Activated naive CD8-positive, alpha-beta T cell treated with anti-CD3 and anti-CD28 coated beads, Interleukin-2, amount 10 ng/mL, durations not matched to agents 7 days and 5 days (primary cell): ENCODE data around the gene CAV1. TPM values are rescaled to one million over a fixed set of nuclear protein-coding genes. Genes with fewer than 3 reads are reported as not detected.

Experiments used
- ATAC-seq: fragments of 150-1000 bp; cut with Tn5 transposase; one replicate; pipeline ENCODE4 v1.10.0; 2021; ENCODE audit warnings: low read depth, moderate library complexity
- POLR2A ChIA-PET: fragments of 350-600 bp; sonication (Branson Sonifier 250); formaldehyde crosslinking; loops from one replicate; lab custom pipeline; 2021; ENCODE audit warnings: antibody characterized with exemption; lab: Charles Lee
- DNase-seq: peaks from one replicate; pipeline ENCODE4 v3.0.0; 2021
- H3K27ac Mint-ChIP-seq: one replicate; pipeline ENCODE4 v1.8.0; 2022; ENCODE audit warnings: mild to moderate bottlenecking, mixed read lengths
- H3K27me3 Mint-ChIP-seq: one replicate; pipeline ENCODE4 v1.8.0; 2022; ENCODE audit warnings: mild to moderate bottlenecking, moderate library complexity, mixed read lengths
- H3K36me3 Mint-ChIP-seq: one replicate; pipeline ENCODE4 v1.8.0; 2021; ENCODE audit warnings: mild to moderate bottlenecking, mixed read lengths
- H3K4me1 Mint-ChIP-seq: one replicate; pipeline ENCODE4 v1.8.0; 2021; ENCODE audit warnings: mixed read lengths
- H3K4me3 Mint-ChIP-seq: one replicate; pipeline ENCODE4 v1.8.0; 2022; ENCODE audit warnings: mild to moderate bottlenecking, moderate library complexity, mixed read lengths
- H3K9me3 Mint-ChIP-seq: one replicate; pipeline ENCODE4 v1.8.0; 2021; ENCODE audit warnings: mixed read lengths
- total RNA-seq, 2 experiments: library from RNA; stranded (reverse); gene quantifications; one replicate each; pipeline ENCODE4 v1.2.3, GENCODE V29; 2021

CAV1 gene
- total RNA-seq, 2 experiments from 2014 or later: 0.23 TPM; not detected in 1

DNA sequence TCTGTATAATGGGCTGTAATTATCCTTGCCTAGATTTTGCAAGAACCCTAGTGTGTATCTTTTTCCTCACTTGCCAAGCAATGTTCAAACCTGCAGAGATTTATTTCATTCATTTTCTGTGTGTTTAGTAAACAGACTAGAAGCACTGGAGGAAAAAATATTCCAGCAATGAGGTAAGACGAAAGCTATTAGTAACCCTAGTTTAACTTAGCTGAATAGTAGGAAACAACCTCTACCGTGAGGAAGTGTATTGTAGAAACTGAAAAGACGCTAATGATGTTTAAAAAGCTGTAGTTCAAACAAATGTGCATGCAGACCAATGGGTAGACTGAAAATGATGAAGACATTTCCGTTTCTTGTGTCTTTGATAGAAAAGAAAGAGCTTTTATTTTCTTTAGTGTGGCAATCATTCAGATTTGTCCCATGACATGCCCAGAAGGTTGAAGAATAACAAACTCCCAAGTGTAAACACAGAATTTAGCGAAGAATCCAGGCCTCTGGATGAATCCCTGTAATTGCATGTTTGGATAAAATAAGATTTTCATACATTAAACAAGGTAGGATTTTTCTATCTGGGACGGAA, 20.7 kb downstream of the CAV1 start:
- POLR2A ChIA-PET: no interaction called here

DNA sequence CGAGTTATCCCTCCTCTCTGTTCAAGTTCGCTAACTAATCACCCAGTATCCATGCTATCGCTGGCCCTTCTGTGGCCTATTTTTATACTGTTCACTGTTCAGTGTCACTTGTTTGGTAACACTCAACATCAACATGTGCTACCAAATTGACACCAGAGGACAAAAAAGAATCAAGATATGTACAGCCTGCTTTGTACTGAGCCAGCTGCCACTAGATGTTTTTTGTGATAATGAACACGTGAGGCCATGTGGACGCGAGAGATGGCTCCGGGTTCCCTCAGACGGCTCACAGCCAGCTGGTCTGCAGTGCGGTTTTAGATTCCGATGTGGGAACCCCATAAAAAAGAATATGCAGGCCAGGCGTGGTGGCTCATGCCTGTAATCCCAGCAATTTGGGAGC, 21.2 kb downstream of the CAV1 start:
- Mint-ChIP-seq H3K36me3 (no peaks in the 10 kb centered on the region), H3K27me3 (peaks cover 15% of the 10 kb centered on the region), H3K4me3 (no peak overlapping the region), H3K27ac (no peak overlapping the region), H3K4me1 (no peaks in the 10 kb centered on the region), H3K9me3 (no peaks in the 10 kb centered on the region)
- no peak for DNase-seq
- ATAC-seq: no peak
- POLR2A ChIA-PET: no interaction called here

More for the DNA sequence above, 20.7 kb downstream of the CAV1 start:
- ATAC-seq (no peak), DNase-seq (no peak)
- Mint-ChIP-seq H3K27ac (no peak overlapping the region), H3K4me1 (no peaks in the 10 kb centered on the region), H3K4me3 (no peak overlapping the region), H3K9me3 (no peaks in the 10 kb centered on the region), H3K27me3 (peaks cover 15% of the 10 kb centered on the region), H3K36me3 (no peaks in the 10 kb centered on the region)

DNA sequence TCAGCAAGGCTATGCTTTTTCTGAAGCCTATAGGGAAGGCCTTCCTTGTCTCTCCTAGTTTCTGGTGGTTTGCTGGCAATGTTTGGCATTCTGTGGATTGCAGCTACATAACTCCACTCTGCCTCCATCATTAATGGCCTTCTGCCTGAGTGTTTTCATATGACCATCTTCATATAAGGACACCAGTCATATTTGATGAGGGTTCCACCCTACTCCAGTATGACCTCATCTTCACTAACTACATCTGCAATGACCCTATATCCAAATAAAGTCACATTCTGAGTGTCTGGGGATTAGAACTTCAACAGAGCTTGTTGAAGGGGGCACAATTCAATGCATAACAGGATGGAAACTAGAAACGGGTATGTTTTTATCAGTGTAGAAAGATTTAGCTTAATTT, 22.1 kb downstream of the CAV1 start:
- H3K36me3 Mint-ChIP-seq: no peaks in the 10 kb centered on the region
- POLR2A ChIA-PET: no interaction called here
- H3K27me3 Mint-ChIP-seq: peaks cover 15% of the 10 kb centered on the region
- H3K9me3 Mint-ChIP-seq: no peaks in the 10 kb centered on the region
- H3K4me3 Mint-ChIP-seq: no peak overlapping the region
- H3K27ac Mint-ChIP-seq: no peak overlapping the region
- H3K4me1 Mint-ChIP-seq: no peaks in the 10 kb centered on the region
- ATAC-seq (no peak), DNase-seq (no peak)

DNA sequence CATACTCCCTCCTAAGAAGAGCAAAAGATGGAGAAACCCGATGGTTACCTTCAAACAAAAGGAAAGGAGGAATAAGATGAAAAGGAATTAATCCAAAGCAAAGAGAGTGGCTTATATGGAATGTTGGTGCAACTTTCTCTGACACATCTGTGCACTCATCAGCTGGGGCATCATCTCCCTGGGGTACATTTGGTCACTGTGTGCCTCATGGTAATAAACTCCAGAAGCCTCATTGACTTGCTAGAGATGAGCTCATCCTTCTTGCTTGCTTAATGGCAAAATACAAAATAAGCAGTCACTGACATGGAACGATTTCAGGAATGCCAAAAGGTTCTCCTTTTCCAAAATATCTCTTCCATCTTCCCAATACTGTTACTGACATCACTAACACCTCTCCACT, 22.5 kb downstream of the CAV1 start:
- Mint-ChIP-seq H3K27me3 (peaks cover 15% of the 10 kb centered on the region), H3K4me3 (no peak overlapping the region), H3K36me3 (no peaks in the 10 kb centered on the region), H3K9me3 (no peaks in the 10 kb centered on the region), H3K27ac (no peak overlapping the region), H3K4me1 (no peaks in the 10 kb centered on the region)
- ATAC-seq: no peak
- POLR2A ChIA-PET: no interaction called here
- DNase-seq: no peak

DNA sequence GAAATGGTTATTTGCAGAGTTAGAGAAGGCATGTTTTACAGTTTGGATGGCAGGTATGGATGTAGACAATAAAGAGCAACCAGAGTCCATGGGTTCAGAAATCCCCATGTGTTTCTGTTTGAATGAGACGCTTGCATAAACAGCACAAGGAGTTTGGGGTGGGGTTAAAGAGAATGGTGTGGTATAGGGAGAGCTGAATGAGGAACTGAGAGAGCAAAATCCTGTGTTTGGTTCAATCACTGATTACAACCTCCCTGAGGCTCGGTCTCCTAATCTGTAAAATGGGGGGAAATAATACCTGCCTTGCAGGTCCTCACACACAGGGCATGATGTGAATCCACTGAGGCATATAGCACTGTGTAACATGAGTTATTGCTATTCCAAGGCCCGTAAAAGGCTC, 23.7 kb downstream of the CAV1 start:
- Mint-ChIP-seq H3K36me3 (no peaks in the 10 kb centered on the region), H3K27ac (no peak overlapping the region), H3K9me3 (no peaks in the 10 kb centered on the region), H3K4me1 (no peaks in the 10 kb centered on the region), H3K4me3 (no peak overlapping the region), H3K27me3 (peaks cover 13% of the 10 kb centered on the region)
- ATAC-seq (no peak), DNase-seq (no peak)
- POLR2A ChIA-PET: no interaction called here

DNA sequence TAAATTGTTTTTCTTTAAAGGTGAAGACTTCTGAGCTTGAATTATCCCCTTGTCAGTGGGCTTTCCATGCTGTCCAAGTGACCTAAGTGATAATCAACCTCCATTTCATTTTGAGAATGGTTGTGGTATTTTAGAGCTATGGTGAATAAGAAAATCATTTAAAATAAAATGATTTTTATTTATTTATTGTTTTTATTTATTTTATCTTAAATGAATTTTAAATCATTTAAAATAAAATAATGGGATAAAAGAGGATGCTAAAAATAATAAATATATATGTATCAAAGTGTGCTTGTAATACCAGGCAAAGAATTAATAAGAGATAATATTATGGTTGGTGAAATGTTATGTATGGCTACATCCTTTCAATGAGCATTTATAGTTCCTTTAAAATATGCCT, 24.5 kb downstream of the CAV1 start:
- H3K27ac Mint-ChIP-seq: no peak overlapping the region

DNA sequence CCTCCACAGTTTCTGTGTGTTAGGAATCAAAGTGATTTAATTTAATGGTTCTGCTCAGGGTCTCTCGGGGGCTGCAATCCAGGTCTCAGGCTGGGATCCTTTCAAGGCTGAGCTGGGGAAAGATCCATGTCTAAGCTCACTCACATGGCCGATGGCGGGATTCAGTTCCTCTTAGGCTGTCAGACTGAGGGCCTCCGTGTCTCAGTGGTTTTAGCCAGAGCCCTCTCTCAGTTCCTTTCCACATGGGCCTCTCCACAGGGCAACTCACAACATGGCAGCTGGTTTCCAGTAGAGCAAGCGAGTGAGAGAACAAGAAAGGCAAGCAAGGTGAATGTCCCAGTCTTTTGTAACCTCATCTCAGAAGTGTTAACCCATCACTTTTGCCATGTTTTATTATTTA, 26.9 kb downstream of the CAV1 start:
- Mint-ChIP-seq H3K36me3 (no peaks in the 10 kb centered on the region), H3K27ac (no peak overlapping the region), H3K4me1 (no peaks in the 10 kb centered on the region), H3K27me3 (peaks cover 24% of the 10 kb centered on the region), H3K9me3 (no peaks in the 10 kb centered on the region), H3K4me3 (no peak overlapping the region)
- ATAC-seq: no peak
- DNase-seq: no peak
- POLR2A ChIA-PET: no interaction called here

More for the DNA sequence above, 24.5 kb downstream of the CAV1 start:
- Mint-ChIP-seq H3K27me3 (peaks cover 14% of the 10 kb centered on the region), H3K9me3 (no peaks in the 10 kb centered on the region), H3K4me3 (no peak overlapping the region), H3K4me1 (no peaks in the 10 kb centered on the region), H3K36me3 (no peaks in the 10 kb centered on the region)
- no peak for DNase-seq
- no peak for ATAC-seq
- POLR2A ChIA-PET: no interaction called here

DNA sequence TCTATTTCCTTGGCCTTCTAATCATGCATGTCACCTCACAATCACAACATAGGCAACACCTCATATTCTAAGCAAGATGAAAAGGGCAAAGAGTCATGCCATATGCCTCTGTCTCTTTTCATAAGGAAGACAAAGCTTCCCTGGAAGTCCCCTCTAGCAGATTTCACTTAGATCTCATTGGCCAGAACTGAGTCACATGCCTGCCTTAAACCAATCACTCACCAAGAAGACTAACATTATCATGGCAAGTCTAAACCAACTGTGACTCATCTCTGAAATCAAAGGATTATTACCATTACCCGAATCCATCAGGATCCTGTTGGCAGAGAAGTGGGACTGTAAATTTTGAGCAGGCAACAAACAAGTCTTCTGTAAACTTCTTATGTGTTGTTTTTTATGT, 27.8 kb downstream of the CAV1 start:
- peaks cover 26% of the 10 kb centered on the region for H3K27me3 Mint-ChIP-seq
- no peak overlapping the region for H3K27ac Mint-ChIP-seq
- H3K9me3 Mint-ChIP-seq: no peaks in the 10 kb centered on the region
- no peak overlapping the region for H3K4me3 Mint-ChIP-seq
- POLR2A ChIA-PET: no interaction called here
- DNase-seq (no peak), ATAC-seq (no peak)
- H3K4me1 Mint-ChIP-seq: no peaks in the 10 kb centered on the region
- H3K36me3 Mint-ChIP-seq: no peaks in the 10 kb centered on the region

DNA sequence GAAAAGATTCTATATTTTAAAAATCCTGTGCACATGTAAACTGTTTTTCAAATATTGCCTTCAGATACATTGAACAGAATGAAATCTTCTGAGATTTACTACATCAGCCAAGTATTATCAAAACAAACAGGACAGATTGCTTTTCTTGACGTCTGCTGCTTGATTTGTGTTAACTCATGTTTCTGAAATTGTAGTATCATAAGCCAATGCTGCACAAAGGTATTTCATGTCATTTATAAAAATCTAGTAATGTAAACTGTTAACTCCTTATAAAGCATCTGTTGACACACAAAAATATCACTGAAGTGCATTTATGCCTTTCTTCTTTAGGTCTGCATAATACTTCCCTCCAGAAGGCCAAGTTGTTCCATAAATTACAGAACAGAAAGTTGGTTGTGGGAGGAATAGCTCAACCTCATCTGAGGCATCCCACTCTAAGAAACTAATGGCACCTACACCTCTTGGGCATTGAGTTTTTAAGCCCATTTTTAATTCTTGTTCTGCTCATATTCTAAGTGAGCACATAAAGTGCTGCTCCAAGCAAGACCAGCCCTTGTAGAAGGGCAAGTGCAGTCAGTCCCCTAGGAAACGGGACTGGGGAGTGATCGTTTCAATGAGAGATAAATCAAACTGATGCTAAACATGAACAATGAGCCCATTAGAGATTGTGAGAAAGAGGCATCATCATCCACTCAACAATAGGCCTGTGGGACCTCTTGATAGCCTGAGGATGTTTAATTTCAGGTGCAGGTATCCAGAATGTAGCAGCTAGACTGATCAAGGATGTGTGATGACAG, 28.5 kb downstream of the CAV1 start:
- DNase-seq (no peak), ATAC-seq (no peak)
- no peaks in the 10 kb centered on the region for H3K9me3 Mint-ChIP-seq
- no peak overlapping the region for H3K27ac Mint-ChIP-seq
- POLR2A ChIA-PET: no interaction called here
- no peaks in the 10 kb centered on the region for H3K4me1 Mint-ChIP-seq
- no peaks in the 10 kb centered on the region for H3K36me3 Mint-ChIP-seq
- H3K4me3 Mint-ChIP-seq: no peak overlapping the region
- peaks cover 33% of the 10 kb centered on the region for H3K27me3 Mint-ChIP-seq

DNA sequence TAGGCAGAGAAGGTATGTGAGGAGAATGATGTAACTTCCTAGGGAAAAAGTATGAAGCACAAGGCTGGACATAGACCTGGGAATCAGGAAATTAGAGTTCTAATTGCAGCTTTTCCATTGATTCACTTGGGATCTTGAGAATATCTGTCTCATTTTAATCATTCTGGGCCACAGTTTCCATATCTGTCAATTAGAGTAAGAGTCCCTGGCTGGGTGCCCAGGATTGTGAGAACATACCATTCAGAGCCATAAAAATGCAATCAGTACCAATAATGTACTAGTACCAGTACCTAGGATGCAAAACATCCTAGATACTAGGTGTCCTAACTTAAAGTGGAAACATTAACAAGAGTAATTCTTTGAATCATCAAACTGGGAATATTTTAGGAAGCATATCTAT, 29.6 kb downstream of the CAV1 start:
- no peak for DNase-seq
- no peaks in the 10 kb centered on the region for H3K9me3 Mint-ChIP-seq
- no peak overlapping the region for H3K27ac Mint-ChIP-seq
- ATAC-seq: no peak
- POLR2A ChIA-PET: no interaction called here
- no peak overlapping the region for H3K4me3 Mint-ChIP-seq
- peaks cover 34% of the 10 kb centered on the region for H3K27me3 Mint-ChIP-seq
- no peaks in the 10 kb centered on the region for H3K4me1 Mint-ChIP-seq
- no peaks in the 10 kb centered on the region for H3K36me3 Mint-ChIP-seq

DNA sequence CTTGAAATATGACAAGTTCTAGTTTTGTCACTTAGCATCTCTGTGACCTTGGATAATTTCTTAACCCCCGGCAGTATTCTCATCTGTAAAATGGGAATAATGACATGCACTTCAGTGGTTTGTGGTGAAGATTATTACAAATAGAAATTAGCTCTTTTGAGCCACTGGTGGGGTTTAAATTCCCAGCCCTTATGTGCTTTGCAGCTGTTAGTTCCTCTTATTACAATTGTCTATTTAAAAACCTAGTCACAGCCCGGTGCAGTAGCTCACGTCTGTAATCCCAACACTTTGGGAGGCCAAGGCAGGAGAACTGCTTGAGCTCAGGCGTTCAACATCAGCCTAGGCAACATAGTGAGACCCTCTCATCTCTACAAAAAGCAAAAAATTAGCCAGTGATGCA, 30.1 kb downstream of the CAV1 start:
- no peak for ATAC-seq
- Mint-ChIP-seq H3K27me3 (peaks cover 34% of the 10 kb centered on the region), H3K4me1 (no peaks in the 10 kb centered on the region), H3K36me3 (no peaks in the 10 kb centered on the region), H3K27ac (no peak overlapping the region), H3K4me3 (no peak overlapping the region), H3K9me3 (no peaks in the 10 kb centered on the region)
- DNase-seq: no peak
- POLR2A ChIA-PET: no interaction called here

DNA sequence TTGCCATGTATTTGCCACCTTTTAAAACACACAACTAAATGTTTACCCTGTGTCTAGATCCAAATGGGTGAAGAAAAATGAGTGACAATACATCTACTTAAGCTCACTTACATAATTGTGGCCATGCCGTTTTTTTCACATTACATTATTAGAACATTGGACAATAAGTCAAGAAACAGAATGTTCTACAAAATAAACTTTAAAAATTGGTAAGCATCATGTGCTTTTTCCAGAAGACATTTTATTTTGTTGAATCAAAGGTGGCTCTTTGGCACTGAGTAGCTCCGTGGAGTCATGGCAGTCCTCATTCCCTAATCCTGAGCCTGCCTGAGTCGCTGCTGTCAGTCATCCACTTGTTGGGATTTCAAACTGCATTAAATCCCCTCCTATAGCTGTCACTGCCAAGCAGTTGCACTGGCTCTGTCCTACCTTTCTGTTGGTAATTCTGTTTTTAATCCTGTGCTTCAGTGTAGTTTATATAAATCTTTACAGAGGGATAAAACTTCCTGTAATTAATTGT, 32.3 kb downstream of the CAV1 start:
- Mint-ChIP-seq H3K36me3 (no peaks in the 10 kb centered on the region), H3K4me3 (no peak overlapping the region), H3K27me3 (peaks cover 37% of the 10 kb centered on the region), H3K9me3 (no peaks in the 10 kb centered on the region), H3K27ac (no peak overlapping the region), H3K4me1 (no peaks in the 10 kb centered on the region)
- POLR2A ChIA-PET: no interaction called here
- ATAC-seq: no peak
- DNase-seq: no peak

DNA sequence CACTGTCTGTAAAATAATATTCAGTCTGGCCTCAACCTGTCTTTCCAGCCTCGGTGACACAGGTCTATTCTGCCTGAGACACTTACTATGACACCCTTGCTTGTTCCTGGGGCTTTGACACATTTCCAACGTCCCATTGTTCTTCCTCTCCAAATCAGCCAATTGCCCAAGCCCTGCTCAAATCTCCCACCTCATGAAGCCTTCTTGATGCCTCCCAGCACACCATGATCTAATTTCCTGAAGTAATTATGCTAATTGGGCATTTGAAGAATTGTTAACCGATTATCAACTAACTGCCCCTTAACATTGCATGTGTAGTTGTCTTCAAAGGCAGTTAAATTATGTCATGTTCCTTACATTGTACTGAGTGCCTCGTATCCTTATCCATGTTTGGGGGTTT, 33.1 kb downstream of the CAV1 start:
- Mint-ChIP-seq H3K9me3 (no peaks in the 10 kb centered on the region), H3K4me3 (no peak overlapping the region), H3K27me3 (peaks cover 39% of the 10 kb centered on the region), H3K36me3 (no peaks in the 10 kb centered on the region), H3K4me1 (no peaks in the 10 kb centered on the region), H3K27ac (no peak overlapping the region)
- DNase-seq: no peak
- POLR2A ChIA-PET: no interaction called here
- ATAC-seq: no peak
